GM21515 (cell line): ENCODE measurements around the gene CHTF18.
"Not testable (repeated sequence)": the region's sequence is repeated elsewhere in the genome, so short reads cannot be mapped to it uniquely, and the experiment has no call there.

Source experiments
- ATAC-seq: cut with Tn5 transposase; IDR thresholded peaks from one replicate; pipeline ENCODE4 v1.9.1; 2021; ENCODE audit not compliant: unreplicated experiment

The CHTF18 gene

DNA sequence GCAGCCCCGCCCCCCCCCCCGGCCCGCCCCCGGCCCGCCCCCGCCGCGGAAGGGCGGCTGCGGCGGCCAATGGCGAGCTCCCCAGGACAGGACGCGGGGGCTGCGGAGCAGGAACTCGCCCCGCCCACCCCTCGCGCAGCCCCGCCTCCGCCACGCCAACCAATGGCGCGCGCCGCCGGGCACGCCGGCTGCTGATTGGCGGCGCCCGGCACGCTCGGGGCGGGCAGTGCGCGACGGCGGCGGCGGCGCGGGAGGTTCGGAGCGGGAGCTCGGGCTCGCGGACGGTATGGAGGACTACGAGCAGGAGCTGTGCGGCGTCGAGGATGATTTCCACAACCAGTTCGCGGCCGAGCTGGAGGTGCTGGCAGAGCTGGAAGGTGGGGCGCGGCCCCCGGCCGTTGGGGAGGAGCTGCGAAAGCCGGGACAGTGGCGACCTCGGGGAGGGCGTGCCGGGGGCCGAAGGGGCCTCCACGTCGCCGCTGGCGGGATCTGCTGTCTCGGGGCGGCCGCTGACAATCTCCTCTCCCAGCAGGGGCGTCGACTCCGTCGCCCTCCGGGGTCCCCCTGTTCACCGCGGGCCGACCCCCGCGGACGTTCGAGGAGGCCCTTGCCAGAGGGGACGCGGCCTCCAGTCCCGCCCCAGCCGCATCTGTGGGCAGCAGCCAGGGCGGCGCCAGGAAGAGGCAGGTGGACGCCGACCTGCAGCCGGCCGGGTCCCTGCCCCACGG lies at the start of gene CHTF18:
Gene CHTF18 (plus strand): TSS at position 222 of the 728 bp plus-strand sequence. CDS start 65 bp downstream, at position 287.
- peak; percentile 55 for ATAC-seq

DNA sequence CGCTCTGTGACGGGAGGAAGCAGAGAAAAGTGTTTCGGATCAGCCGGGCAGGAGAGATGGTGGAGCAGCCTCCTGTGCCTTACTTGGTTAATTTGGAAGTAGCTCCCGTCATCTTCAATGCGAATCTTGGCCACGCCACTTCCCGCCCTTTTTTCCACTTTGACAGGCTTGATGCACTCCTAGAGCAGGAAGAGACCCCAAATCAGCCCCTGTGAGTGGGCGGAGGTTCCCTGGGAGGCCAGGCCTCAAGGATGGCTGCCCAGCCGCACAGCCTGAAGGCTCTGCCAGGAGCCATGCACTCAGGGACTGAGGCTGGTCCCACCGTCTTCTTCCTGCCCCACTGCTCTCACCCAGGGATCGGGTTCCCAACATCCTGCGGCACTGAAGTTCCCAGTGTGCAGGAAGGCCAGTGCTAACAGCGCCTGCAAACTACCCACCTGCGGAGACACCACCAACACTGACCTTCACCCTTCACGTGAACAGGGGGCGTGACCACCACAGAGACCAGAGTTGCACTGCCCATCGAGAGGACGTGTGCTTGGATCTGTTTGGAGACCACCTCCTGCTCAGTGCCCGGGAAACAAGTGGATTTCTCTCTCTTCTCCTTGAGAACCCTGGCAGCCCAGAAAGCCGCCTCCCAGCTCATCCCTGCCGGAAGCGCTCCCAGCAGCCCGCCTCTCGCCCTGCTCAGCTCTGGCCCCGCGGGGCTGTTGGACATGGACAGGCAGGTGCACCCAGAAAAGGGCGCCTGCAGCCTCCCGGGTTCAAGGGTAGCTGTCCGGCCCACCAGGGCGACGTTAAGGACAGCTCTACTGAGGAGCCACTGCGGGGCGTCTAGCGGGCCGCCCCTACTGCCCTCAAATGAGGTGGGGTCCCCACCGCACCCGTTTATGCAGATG lies 48.6 kb upstream of the CHTF18 start:
- ATAC-seq = no peak

DNA sequence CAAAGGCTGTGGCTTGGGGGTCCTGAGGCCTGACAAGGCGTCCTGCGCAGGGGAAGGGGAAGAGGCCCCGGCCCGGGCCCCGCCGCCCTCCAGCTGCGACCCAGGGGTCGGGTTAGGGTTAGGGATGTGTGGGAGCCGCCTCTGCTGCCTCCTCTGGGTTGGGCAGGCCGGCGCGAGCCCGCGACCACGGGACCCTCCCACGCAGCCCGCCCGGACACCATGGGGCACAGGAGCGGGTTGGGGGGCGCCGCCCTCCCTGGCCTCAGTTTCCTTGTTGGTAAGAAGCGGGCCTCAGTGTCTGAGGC lies 48.0 kb upstream of the CHTF18 start:
- ATAC-seq = peak; percentile 3

DNA sequence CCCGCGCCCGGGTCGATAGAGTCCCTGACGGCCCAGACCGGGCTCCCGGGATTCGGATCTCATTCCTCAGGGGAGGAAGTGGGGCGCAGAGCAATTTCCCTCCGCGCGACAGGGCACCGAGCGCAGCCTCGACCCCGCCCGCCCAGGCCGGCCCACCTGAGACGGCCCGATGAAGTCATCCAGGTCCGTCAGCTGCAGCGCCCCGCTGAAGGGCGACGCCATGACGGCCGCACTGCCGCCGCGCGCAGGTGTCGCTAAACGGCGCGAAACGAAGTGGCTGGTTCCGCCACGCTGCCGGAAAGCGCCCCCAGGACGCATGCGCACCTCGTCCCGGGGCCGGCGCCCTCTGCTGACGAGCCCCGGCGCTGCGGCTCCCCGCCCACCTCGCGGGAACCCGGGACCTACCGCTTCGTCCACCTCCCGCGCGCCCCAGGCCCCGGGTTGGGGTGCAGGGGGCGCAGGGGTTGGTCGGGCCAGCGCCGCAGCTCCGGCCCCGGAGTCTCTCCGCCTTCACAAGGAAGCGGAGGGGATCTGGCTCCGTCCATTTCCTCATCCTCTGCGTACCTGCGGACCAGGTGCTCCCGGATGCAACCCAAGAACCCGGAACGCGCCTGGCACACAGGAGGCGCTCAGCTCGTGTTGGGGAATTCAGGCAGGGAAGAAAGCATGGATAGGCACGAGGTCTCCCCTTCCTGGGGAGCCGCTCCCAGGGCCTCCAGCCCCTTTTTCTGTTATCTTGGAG lies 47.5 kb upstream of the CHTF18 start, which contains the start of gene CIAO3:
Gene CIAO3 (minus strand): TSS at position 234 of the 742 bp plus-strand sequence. CDS start 12 bp downstream, at position 222.
- ATAC-seq = peak; percentile 67

DNA sequence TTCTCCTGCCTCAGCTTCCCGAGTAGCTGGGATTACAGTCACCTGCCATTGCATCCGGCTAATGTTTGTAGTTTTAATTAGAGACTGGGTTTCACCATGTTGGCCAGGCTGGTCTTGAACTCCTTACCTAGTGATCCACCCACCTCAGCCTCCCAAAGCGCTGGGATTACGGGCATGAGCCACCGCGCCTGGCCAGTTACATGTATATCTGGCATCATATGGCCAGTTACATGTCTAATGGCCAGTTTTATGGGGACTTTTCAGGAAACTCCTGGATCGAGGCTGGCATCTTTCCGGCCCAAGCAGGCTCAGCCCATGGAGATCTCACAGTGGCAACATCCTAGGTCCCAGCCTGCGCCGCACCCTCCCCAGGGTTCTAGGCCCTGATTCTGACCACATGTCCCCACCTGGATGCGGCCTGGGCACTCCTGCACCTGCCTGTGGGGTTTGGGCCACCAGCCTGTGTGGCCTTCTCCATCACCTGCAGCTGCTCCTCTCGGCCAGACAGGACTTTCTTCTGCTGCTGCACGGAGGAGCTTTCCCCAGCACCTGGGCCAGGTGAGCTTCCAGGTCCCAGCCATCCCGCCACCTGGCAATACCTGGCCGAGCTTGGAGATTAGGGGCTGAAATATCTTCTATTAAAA lies 46.3 kb upstream of the CHTF18 start:
- no peak for ATAC-seq

DNA sequence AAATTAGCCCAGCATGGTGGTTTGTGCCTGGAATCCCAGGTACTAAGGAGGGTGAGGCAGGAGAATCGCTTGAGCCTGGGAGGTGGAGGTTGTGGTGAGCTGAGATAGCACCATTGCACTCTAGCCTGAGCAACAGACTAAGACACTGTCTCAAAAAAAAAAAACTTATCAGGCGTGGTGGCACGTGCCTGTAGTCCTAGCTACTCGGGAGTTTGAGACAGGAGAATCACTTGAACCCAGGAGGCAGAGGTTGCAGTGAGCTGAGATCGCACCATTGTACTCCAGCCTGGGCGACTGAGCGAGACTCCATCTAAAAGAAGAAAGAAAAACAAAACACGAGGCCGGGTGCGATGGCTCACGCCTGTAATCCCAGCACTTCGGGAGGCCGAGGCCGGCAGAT lies 45.5 kb upstream of the CHTF18 start:
- not testable (repeated sequence) for ATAC-seq

DNA sequence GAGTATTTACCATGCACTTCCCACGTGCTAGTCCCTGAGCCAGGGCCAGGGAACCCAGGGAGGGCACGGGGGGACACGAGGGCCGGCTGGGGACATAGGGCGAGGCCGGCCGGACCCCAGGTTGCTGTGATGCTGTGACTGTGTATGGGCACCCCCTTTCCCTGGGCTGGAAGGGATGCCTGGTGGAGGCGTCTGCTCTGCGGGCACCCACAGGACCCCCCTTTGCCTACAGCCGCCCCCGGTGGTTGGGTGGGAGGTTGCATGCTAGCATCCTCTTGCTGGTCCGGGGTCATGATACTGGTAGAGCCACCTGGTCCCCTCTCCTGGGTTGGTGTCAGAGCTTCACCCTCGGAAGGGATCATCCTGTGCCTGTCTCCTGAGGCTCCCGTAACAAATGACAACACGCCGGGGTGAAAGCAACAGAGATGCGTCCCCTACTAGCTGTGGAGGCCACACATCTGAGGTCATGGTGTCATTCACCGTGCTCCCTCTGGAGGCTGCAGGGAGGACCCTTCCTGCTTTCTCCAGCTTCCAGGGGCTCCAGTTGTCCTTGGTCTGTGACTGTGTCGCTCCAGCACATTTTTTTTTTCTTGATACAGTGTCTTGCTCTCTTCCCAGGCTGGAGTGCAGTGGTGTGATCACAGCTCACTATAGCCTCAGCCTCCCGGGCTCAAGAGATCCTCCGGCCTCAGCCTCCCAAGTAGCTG lies 44.5 kb upstream of the CHTF18 start:
- ATAC-seq = no peak

DNA sequence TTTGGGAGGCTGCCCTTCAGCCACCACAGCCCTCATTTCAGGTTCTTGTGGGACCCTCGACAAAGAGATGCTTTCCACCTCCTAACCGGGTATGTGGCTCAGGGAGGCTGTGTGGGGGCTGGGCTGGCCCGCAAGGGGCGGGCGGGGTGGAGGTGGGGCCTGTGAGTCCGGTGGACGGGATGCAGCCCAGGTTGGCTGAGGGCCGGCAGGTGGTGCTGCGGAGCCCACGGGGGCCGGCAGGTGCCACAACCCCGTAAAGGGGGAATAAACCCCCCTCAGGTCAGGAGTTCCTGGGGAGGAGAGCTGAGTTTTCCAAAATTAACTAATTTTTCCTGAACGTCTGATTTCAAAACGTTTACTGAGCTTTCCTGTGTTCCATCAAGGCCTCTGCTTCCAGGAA lies 42.7 kb upstream of the CHTF18 start:
- no peak for ATAC-seq

DNA sequence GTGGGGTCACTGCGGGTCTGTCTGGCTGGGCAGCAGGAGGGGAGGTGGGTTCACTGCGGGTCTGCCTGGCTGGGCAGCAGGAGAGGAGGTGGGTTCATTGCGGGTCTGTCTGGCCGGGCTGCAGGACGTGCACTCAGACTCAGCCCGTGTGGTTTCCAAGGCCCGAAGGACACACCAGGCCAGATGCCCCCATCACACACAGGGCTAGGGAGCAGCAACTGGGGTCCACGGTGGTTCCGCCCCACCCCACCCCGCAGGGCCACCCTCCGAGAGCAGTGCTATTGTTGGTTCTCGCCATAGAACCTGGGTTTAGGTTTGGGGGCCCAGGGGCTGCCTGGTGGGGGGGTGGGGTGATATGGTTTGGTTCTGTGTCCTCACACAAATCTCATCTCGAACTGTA lies 41.8 kb upstream of the CHTF18 start:
- no peak for ATAC-seq

DNA sequence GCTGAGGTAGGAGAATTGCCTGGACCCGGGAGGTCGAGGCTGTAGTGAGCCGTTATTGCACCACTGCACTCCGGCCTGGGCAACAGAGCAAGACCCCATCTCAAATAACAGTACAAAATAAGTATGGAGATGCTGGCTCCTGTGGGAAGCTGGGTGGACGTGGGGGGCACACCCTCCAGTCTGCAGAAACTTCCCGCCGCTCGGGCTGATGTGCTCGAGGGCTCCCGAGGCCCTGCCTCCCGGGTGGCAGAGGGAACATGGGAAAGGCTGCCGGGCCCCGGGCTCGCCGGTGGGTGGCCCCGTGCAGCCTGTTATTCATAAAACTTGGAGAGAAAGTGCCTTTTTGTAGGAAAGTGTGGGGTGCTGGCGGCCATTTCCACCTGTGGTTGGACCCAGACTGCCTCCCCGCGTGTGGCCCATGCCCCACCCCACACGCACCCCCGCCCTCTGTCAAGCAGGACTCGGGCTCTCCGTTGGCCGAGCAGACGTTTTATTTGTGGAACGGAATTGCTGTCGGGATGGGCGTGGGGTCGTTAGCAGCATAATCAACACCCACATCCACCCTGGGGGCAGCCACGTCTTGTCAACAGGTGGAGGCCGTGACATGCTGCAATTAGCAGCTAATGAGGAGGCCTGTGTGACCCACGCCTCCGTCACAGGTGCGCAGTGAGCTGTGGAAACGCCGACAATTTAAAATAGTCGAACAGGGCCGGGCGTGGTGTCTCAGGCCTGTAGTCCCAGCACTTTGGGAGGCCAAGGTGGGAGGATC lies 40.3 kb upstream of the CHTF18 start:
- ATAC-seq = no peak

DNA sequence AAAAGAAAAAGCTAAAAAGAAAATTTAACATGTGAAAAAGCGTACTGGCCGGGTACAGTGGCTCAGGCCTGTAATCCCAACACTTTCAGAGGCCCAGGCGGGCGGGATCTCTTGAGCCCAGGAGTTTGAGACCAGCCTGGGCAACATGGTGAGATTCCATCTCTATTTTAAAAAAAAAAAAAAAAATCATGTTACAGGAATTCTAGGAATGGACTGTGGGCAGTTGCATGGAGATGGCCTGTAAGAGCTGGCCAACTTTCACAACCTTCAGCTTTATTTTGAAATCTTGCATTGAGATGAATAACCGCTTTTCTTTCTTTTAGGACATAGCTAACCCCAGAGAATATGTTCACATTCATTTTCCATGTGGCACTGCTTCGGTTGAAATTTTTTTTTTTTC lies 39.4 kb upstream of the CHTF18 start:
- no peak for ATAC-seq

DNA sequence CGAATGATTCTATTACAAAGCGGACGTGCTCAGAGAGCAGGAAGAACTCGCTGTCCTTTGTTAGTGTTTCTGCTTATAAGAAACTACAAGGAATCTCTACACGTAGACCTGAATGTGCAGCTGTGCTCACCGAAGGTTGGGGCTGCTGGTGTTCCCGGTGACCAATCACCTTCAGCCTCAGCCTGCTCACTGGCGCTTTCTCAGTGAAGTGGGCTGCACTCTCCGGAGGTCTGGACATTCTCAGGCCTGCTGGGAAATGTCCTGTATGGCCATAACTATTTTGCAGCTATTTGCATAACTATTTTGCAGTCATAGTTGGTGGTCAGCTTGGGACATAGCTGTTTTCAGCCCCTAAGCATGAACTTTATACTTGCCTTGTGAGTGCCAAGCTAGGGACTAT lies 37.9 kb upstream of the CHTF18 start:
- ATAC-seq = no peak

DNA sequence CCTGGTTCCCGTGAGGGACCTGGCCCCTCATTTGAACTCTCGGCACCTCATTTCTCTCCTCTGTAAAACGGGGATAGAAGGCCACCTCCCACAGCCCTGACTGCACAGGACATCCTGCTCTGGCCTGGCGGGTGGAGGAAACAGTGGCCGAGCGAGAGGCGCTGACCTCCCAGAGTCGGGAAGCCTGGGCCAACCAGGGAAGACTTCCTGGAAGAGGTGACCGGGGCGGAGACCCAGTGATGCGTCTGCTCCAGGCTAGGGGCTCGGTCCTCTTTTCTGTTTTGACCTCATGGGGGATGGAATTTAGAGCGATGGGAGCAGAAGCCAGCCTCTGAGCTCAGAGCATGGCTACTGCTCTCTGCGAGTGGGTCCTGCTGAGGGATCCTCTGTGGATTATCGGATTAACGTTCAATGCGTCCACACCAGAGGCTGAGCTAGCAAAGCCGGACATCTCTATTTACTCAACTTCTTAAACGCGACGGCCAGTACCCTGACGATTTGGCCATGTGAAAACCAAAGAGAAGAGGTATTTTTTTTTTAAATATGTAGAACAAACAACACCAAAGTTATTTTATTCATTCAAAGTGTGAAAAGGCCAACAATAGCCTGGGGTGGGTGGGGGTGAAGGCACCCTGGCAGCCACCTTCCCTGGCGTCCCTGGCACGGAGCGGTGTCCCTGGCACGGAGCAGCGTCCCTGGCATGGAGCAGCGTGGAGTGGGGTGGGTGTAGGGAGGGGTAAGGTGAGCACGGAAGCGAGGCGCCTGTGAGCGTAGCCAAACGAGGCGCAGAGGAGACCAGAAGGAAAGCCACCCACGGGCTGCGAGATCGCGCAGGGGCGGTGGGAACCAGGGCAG lies 37.0 kb upstream of the CHTF18 start:
- ATAC-seq = no peak

DNA sequence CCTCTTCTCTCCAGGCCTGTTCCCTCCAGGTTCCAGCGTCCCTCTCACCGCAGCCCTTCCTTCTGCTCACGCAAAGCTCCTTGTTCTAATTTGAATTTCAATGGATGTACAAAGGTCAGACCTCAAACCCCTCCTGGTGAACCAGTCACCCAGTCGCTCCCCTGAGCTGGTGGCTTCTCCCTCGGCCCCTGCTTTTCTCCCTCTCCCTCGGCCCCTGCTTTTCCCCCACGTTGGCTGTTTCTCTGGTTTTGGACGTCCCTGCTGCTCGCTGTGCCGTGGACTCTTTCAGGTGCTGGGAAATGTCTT lies 36.5 kb upstream of the CHTF18 start:
- no peak for ATAC-seq

DNA sequence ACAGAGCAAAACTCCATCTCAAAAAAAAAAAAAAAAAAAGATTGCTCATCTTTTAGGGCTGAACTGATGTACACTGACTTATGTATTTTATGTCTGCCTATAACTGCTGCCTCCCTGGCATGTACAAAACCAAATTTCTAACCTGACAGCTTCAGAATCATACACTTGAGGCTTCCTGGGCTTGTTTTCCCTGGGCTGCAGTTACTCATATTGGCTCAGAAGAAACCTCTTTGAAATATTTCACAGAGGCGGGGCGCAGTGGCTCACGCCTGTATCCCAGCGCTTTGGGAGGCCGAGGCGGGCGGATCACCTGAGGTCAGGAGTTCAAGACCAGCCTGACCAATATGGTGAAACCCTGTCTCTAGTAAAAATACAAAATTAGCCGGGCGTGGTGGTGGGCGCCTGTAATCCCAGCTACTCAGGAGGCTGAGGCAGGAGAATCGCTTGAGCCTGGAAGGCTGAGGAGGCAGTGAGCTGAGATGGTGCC lies 34.3 kb upstream of the CHTF18 start:
- ATAC-seq = not testable (repeated sequence)

DNA sequence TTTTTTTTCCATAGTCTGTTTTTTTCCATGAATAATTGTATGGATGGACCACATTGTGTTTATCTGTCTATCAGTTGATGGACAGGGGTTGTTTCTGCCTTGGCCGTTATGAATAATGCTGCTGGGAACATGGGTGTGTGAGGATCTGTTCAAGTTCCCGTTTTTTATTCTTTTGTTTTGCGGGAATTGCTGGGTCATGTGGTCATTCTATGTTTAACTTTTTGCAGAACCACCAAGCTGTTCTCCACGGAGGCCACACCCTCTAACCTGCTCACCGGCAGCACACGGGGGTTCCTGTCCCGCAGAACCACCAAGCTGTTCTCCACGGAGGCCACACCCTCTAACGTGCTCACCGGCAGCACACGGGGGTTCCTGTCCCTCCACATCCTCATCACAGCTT lies 33.8 kb upstream of the CHTF18 start:
- no peak for ATAC-seq

DNA sequence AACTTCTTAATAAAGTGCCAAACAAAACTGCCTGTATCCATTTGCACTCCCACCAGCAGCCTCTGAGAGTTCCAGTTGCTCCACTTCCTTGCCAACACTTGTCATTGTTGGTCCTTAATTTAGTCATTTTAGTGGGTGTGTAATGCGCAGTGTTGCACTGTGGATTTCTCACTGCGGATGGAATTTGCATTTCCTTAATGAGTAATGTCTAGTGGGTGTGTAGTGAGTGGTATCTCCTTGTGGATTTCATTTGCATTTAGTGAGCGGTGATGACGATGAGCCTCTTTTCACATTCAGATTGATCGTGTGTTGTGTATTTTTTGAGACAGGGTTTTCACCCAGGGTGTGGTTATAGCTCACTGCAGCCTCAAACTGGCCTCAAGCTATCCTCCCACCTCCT lies 32.0 kb upstream of the CHTF18 start:
- ATAC-seq = no peak

DNA sequence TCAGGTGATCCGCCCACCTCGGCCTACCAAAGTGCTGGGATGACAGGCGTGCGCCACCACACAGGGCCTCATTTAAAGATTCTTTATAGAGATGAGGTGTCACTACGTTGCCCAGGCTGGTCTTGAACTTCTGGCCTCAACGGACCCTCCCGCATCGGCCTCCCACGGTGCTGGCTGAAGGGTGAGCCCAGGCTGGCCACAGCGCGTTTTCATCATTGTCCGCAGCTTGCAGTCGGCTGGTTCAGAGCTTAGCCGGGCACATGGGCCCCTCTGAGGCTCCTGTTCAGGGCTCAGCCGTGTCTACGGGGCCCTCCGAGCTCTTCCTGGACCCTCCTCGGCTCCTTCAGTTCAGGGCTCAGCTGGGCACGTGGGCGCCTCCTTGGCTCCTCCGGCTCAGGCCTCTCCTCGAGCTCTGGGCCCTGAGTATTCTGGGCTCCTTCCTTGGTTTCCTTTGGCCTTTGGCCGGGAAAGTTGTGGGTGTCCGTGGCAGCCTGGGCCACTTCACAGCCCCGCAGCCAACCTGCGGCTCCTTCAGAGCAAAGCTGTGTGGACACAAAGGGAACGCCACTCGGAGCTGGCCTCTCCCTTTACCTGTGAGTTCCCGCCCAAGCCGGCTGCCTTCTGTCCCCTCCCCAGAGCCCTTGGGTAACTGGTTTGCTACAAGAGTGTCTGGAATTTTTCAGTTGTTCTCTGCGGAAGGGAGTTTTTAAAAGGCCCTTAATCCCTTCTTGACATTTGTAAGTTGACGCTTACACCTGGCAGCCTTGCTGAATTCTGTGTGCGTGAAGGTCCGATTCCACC lies 29.1 kb upstream of the CHTF18 start:
- ATAC-seq = no peak
